ENCODE data around the gene GRIN3A.

- TF ChIP-seq POLR2A (IDR thresholded peaks at IDR 0.05; ENCODE audit: low read length) (no peak), GATA1 (IDR thresholded peaks at IDR 0.05; ENCODE audit: low read depth, low read length) (no peak)
These were observed 171.3 kb downstream of the GRIN3A start for GRCh38 chr9:101566904-101567724.

Measured in erythroblast (primary cell).